Natural killer cell (primary cell): ENCODE results near the gene NIPBL. TPM values are rescaled to one million over a fixed set of nuclear protein-coding genes. Genes with fewer than 3 reads are reported as not detected.

Experiments used
- ATAC-seq, 3 donors: fragments of 150-1000 bp in 2 of 3; fragments of 200-7000 bp in 1 of 3; cut with Tn5 transposase; 1 replicate in 1 of 3; 2 replicates in 2 of 3; pipeline ENCODE4 v1.10.0; 2021; ENCODE audit warnings: mild to moderate bottlenecking in 2 of 3, moderate library complexity in 2 of 3
- DNase-seq, 2 donors: peaks; one replicate each; pipeline versions ENCODE4 v3.0.0 to v3.0.0-alpha.2; 2013 to 2021; ENCODE audit warnings: mixed read lengths in 1 of 2
- H3K27ac ChIP-seq: one replicate; pipeline ENCODE4 v1.5.1; 2013; ENCODE audit warnings: mild to moderate bottlenecking, low read length
- H3K27me3 ChIP-seq: one replicate; pipeline ENCODE4 v1.6.1; 2013; ENCODE audit warnings: low read length; ENCODE audit not compliant: control insufficient read depth, insufficient read depth
- H3K36me3 ChIP-seq: one replicate; pipeline ENCODE4 v1.6.1; 2013; ENCODE audit warnings: low read length; ENCODE audit not compliant: control insufficient read depth, insufficient read depth
- H3K4me1 ChIP-seq: one replicate; pipeline ENCODE4 v1.6.1; 2013; ENCODE audit warnings: low read length; ENCODE audit not compliant: control insufficient read depth, insufficient read depth
- H3K4me3 ChIP-seq: one replicate; pipeline ENCODE4 v1.5.1; 2013; ENCODE audit warnings: low read length
- H3K9me3 ChIP-seq: one replicate; pipeline ENCODE4 v1.6.1; 2013; ENCODE audit warnings: low read length; ENCODE audit not compliant: control insufficient read depth, insufficient read depth
- H3K27ac Mint-ChIP-seq, 2 donors: one replicate each; pipeline ENCODE4 v1.8.0; 2022; ENCODE audit warnings: mild to moderate bottlenecking in 2 of 2, mixed read lengths in 2 of 2, moderate library complexity in 1 of 2
- H3K27me3 Mint-ChIP-seq, 2 donors: one replicate each; pipeline ENCODE4 v1.8.0; 2022; ENCODE audit warnings: low read depth in 2 of 2, mixed read lengths in 2 of 2
- H3K36me3 Mint-ChIP-seq: one replicate; pipeline ENCODE4 v1.8.0; 2022; ENCODE audit warnings: mixed read lengths
- H3K4me1 Mint-ChIP-seq, 2 donors: one replicate each; pipeline ENCODE4 v1.8.0; 2022; ENCODE audit warnings: mixed read lengths in 2 of 2
- H3K4me3 Mint-ChIP-seq: one replicate; pipeline ENCODE4 v1.8.0; 2022; ENCODE audit warnings: mild to moderate bottlenecking, moderate library complexity, mixed read lengths
- H3K9me3 Mint-ChIP-seq, 2 donors: one replicate each; pipeline ENCODE4 v1.8.0; 2022; ENCODE audit warnings: mixed read lengths in 2 of 2
- CTCF ChIP-seq: fragments of 200-600 bp; IDR thresholded peaks from one replicate; pipeline ENCODE4 v1.8.0; 2022; ENCODE audit warnings: antibody characterized with exemption
- WGBS: methylation state at CpG from one replicate; pipeline ENCODE4 v1.1.7; 2013; ENCODE audit warnings: missing lambda C conversion rate; ENCODE audit not compliant: insufficient coverage; 5-methylcytosine and 5-hydroxymethylcytosine counted together
- intact Hi-C: fragments of 100-400 bp; cut with micrococcal nuclease; formaldehyde crosslinking; loops from one replicate; pipeline ENCODE4 v1.14.2; 2022
- total RNA-seq, 4 donors: library from RNA; stranded (reverse); fragments of 120-200 nt in 1 of 4; gene quantifications; one replicate each; pipeline versions ENCODE4 v1.2.3 to v1.2.4, GENCODE V29; 2013 to 2022

NIPBL gene
- total RNA-seq, 3 donors from 2014 or later (not counting 1 experiment from before 2014, with no cell fraction given) = 137 to 153 (median 145) TPM

- intact Hi-C loops = no loop called here
These were observed 59.7 kb downstream of the NIPBL start for GRCh38 chr5:36936309-36936708.

GRCh38 chr5:36938129-36938528 is 61.6 kb downstream of the NIPBL start:
- no peak for TF ChIP-seq CTCF
- 70% methylated on average over 2 of the region's 5 CpGs for WGBS
- ATAC-seq (peak; percentile 53 to 74 (median 61)), DNase-seq (no peak)
- Histone ChIP-seq H3K9me3 (no peaks in the 10 kb centered on the region), H3K27me3 (no peaks in the 10 kb centered on the region), H3K4me1 (peaks cover 6% of the 10 kb centered on the region), H3K36me3 (no peaks in the 10 kb centered on the region), H3K27ac (no peak overlapping the region), H3K4me3 (no peak overlapping the region)
- Mint-ChIP-seq H3K9me3 (no peaks in the 10 kb centered on the region), H3K27ac (peak overlapping the region; percentile 25 to 60), H3K4me1 (peaks cover 65 to 69% of the 10 kb centered on the region in 2 donors), H3K4me3 (peak overlapping the region; percentile 49), H3K27me3 (no peaks in the 10 kb centered on the region), H3K36me3 (no peaks in the 10 kb centered on the region)
- intact Hi-C loops = no loop called here

More at GRCh38 chr5:36936309-36936708, 59.7 kb downstream of the NIPBL start:
- peaks cover 76 to 82% of the 10 kb centered on the region in 2 donors for H3K4me1 Mint-ChIP-seq
- TF ChIP-seq CTCF = no peak
- no peak overlapping the region for H3K4me3 Mint-ChIP-seq
- Histone ChIP-seq H3K36me3 (no peaks in the 10 kb centered on the region), H3K9me3 (no peaks in the 10 kb centered on the region), H3K4me1 (peaks cover 7% of the 10 kb centered on the region), H3K27ac (no peak overlapping the region), H3K4me3 (no peak overlapping the region), H3K27me3 (no peaks in the 10 kb centered on the region)
- 85% methylated on average over 3 of the region's 3 CpGs for WGBS
- H3K9me3 Mint-ChIP-seq = no peaks in the 10 kb centered on the region
- no peaks in the 10 kb centered on the region for H3K27me3 Mint-ChIP-seq
- no peak for ATAC-seq
- no peak for DNase-seq
- no peak overlapping the region for H3K27ac Mint-ChIP-seq
- no peaks in the 10 kb centered on the region for H3K36me3 Mint-ChIP-seq

- Histone ChIP-seq H3K4me3 (no peak overlapping the region), H3K27ac (no peak overlapping the region), H3K36me3 (no peaks in the 10 kb centered on the region), H3K4me1 (peaks cover 6% of the 10 kb centered on the region), H3K9me3 (no peaks in the 10 kb centered on the region), H3K27me3 (no peaks in the 10 kb centered on the region)
- ATAC-seq (no peak), DNase-seq (no peak)
- peak overlapping the region; percentile 3 to 56 for H3K27ac Mint-ChIP-seq
- TF ChIP-seq CTCF = no peak
- 92% methylated on average over 2 of the region's 3 CpGs for WGBS
- no peaks in the 10 kb centered on the region for H3K27me3 Mint-ChIP-seq
- no peak overlapping the region for H3K4me3 Mint-ChIP-seq
- H3K9me3 Mint-ChIP-seq = no peaks in the 10 kb centered on the region
- peaks cover 61 to 63% of the 10 kb centered on the region in 2 donors for H3K4me1 Mint-ChIP-seq
- intact Hi-C loops = loop anchor here (5.0 kb wide), 2 partner anchors 63 to 203 kb away; partner anchors contain the start of gene NIPBL
- H3K36me3 Mint-ChIP-seq = no peaks in the 10 kb centered on the region
These were observed 63.6 kb downstream of the NIPBL start for GRCh38 chr5:36939969-36940858.
